HG02938 (cell line): ENCODE measurements around the gene PRDM5.

Experiments
- ATAC-seq: cut with Tn5 transposase; IDR thresholded peaks from one replicate; pipeline ENCODE4 v1.9.1; 2021; ENCODE audit warnings: mild to moderate bottlenecking, moderate library complexity; ENCODE audit not compliant: unreplicated experiment

Gene PRDM5

GRCh38 chr4:120922381-120923206 lies at the start of gene PRDM5:
TSS of gene PRDM5 (minus strand) at chr4:120922726. CDS start at chr4:120922608, 118 bp downstream.
- ATAC-seq = no peak

- ATAC-seq = no peak
Observed at GRCh38 chr4:120971884-120972283, 49.4 kb upstream of the PRDM5 start.

DNA sequence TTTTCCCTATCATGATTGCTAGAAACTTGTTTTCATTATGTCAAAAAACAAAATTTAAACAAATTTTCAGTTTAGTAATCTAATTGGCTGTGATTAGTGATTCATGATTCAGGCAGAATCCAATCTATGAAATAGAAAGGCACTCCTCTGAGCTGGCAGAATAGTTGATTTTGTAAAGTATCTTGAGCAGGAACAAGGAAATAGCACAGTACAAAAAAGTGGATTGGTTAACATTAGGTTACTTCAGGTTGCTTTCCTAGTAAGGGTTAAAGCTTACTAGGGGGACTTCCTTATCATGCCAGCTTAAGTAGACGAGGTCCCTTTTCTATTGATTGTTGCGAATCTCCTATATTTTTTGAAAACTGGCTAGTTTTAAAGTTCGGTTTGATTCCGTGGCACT lies 43.4 kb upstream of the PRDM5 start:
- ATAC-seq = no peak

DNA sequence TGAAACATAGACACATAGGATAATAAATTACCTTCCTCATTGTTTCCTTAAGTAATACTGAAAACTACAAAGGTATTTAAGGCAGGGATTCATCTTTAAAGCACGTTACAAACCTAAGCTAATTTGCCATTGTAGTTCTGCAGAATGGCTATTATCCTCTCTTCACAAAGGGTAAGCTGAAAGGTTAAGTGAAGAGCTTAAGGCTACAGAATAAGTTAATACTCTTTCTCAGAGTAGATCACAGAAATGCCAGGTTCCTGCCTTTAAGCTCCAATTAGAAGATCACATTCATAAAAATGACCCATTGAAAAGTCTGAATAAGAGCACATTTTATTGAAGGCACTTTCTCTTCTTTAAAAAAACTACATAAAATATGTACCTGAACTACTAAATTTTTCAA lies 42.1 kb upstream of the PRDM5 start:
- ATAC-seq = no peak

- ATAC-seq = no peak
Observed at GRCh38 chr4:120963449-120963848, 40.9 kb upstream of the PRDM5 start.

- no peak for ATAC-seq
Observed at GRCh38 chr4:120960656-120961267, 38.2 kb upstream of the PRDM5 start.

- ATAC-seq = no peak
Observed at GRCh38 chr4:120948382-120948781, 25.9 kb upstream of the PRDM5 start.

- ATAC-seq = no peak
Observed at GRCh38 chr4:120942776-120943175, 20.2 kb upstream of the PRDM5 start.

DNA sequence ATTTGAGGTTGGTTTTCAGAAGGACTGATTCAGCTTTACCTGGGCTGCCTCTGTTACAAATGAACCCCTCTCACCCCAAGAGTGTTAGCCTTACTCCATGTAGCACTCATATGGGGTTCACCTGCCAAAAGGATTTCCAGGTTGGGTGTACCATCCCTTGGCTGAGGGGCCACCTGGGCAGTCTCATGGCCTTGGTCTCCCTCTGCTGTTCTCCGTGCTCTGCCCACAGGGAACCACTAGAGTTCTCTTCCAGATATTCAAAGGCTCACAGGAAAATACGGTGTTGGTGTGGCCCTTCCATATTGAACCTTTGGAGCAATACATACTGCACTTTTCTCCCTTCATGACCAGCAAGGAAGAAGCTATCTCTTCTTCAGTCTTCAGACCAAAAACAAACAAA lies 18.0 kb upstream of the PRDM5 start:
- ATAC-seq = no peak

- no peak for ATAC-seq
Observed at GRCh38 chr4:120939693-120940092, 17.2 kb upstream of the PRDM5 start.

DNA sequence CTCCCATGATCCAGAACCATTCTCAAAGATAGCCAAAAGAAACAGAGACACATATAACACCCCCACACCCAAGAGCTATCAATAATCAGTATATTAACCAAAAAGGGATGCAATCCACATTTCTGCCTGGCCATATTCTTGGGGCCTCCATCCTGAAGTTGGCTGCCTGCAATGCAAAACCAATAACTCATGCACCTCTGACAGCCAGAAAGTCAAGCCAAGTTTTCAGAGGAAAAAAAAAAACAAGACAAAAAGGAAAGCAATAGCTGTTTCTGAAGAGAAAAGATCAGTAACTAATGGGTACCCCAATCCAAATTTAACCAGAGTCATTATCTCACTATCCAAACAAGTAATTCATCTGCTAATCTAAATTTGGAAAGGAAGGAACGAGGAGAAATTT lies 7.3 kb upstream of the PRDM5 start:
- ATAC-seq = no peak

DNA sequence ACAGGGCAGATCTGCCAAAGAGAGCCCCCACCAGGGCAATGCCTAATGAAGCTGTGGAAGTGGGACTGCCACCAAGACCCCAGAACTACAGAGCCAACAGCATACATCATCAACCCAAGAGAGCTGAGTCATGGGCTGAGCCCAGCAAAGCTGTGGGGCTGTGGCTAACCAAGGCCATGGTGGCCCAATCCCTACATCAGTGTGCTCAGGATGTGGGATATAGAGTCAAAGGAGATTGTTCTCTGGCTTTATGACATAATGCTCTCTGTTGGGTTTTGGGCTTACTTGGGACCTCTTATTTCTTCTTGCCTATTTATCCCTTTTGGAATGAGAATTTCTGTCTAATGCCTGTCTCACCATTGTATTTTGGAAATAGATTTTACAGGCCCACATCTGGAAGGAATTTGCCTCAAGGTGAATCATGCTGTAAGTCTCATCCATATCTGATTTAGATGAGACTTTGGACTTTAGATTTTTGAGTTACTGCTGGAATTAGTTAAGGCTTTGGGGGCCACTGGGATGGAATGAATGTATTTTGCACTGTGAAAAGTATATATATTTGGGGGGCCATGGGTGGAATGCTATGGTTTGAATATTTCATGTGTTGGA lies 5.4 kb upstream of the PRDM5 start:
- ATAC-seq = no peak

DNA sequence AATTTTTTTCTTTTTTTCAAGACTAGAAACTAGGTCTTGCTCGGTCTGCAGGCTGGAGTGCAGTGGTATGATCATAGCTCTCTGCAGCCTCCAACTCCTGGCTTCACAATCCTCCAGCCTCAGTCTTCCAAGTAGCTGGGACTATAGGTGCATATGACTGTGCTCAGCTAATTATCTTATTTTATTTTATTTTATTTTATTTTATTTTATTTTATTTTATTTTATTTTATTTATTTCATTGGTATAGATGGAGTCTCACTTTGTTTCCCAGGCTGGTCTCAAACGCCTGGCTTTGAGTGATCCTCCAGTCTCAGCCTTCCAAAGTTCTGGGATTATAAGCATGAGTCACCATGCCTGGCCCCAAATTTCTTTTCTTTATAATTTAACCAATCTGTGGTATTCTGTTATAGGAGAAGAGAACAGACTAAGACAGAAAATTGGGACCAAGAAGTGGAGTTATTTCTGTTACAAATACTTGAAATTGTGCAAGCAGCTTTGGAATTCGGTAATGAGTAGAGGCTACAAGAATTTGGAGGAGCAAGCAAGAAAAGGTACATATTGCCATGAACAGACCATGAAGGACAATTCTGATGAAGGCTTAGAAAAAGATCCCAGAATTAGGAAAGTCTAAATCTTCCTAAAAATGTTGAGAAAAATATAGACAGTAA lies 4.0 kb upstream of the PRDM5 start:
- no peak for ATAC-seq

- ATAC-seq = no peak
Observed at GRCh38 chr4:120924931-120925330, 2.4 kb upstream of the PRDM5 start.

- ATAC-seq = no peak
Observed at GRCh38 chr4:120923207-120923522, 639 bp upstream of the PRDM5 start.

- no peak for ATAC-seq
Observed at GRCh38 chr4:120921456-120922380, 808 bp downstream of the PRDM5 start.

DNA sequence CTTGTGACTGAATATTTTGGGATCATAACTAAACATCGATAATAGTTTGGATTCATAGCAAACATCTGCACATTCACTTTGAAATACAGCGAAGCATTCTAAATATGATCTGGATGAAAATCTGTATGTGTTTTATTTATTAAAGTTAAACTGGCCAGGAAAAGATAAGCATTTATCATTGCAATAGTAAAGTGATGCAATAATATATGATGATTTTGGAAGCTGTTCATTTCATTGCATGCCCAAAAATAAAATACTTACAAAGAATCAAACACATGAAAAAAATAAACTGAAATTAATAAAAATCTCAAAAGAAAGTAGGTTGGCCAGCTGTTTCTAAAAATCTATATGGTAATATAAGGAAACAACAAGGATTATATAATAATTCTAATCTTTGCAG lies 1.9 kb downstream of the PRDM5 start:
- no peak for ATAC-seq

DNA sequence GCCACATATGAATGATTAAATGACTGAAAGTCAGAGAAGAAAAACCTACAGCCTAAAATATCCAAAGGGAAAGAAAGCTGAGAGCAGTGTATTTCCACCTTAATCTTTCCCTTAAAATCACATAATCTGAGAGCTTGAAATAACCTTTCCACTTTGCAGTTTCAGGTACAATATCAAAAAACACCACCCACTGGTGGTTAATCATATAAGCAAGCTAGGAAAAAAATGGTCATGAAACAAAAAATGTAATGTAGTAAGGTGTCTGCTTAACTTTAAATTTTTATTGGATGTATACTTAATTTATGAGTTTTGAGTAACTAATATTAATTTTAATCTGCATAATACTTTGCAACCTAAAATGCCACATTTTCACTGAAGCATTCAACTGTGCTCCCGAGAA lies 3.2 kb downstream of the PRDM5 start:
- ATAC-seq = no peak

DNA sequence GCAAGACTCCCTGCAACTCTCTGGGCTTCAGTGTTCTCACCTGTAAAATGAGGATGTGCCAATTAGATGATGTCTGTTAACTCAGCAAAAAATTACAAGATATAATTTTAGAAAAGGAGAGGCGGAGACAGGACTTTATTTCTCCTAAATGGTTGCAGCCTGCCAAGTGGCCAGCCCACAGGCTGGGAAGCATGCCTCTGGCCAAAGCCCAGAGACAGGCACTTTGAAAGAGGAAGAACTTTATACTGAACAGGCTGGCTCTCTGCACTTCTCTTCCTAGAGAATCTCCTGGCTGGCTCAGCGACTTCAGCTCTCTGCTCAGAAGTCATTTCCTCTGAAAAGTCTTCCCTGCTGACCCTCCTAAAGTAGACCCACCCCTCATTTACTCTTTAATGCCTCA lies 3.7 kb downstream of the PRDM5 start:
- ATAC-seq = no peak

- no peak for ATAC-seq
Observed at GRCh38 chr4:120918092-120918491, 4.4 kb downstream of the PRDM5 start.

DNA sequence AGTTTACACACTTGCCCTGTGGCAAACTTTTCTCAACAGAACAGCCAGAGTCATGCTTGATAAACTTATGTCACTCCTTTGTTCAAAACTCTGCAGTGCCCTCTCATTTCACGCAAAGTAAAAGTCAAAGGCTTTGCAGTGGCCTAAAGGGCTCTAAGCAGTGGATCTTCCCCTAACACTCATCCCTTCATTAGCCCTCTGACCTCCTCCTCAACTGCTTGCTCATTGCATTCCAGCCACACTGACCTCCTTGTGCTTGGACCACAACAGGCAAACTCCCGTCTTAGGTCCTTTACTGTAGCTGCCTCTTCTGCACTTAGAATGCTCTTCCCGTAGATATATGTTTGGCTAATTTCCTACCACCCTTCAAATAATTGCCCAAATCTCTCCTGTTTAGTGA lies 5.6 kb downstream of the PRDM5 start:
- ATAC-seq = no peak
